Measurements from ENCODE around the gene CAPN11. TPM values are rescaled to one million over a fixed set of nuclear protein-coding genes. Genes with fewer than 3 reads are reported as not detected.
A peak's percentile ranks its signal among the peaks of the same experiment; 100 is the strongest.

Gene CAPN11
- total and polyA plus RNA-seq, 9 of the 15 experiments (the other 6 are each of a cell fraction or from before 2014, with no cell fraction given): 0.03 to 0.61 (median 0.17) TPM; not detected in 1

- no peak for TF ChIP-seq ZBTB2 (IDR thresholded peaks at IDR 0.05)
- TF ChIP-seq RAD51 (IDR thresholded peaks at IDR 0.05; ENCODE audit: borderline replicate concordance, low read depth): no peak
- no peak for TF ChIP-seq TSHZ1 (CRISPR knock-in tag; IDR thresholded peaks at IDR 0.05)
- TF ChIP-seq ETS1 (conservative IDR thresholded peaks at IDR 0.05; ENCODE audit: control insufficient read depth, low read depth, low read length): no peak
- no peak for TF ChIP-seq GATA2 (CRISPR knock-in tag; IDR thresholded peaks at IDR 0.05)
- no peak for TF ChIP-seq ZNF224 (CRISPR knock-in tag; IDR thresholded peaks at IDR 0.05)
- no peak for TF ChIP-seq SUPT5H (IDR thresholded peaks at IDR 0.05)
- TF ChIP-seq IRF2 (CRISPR knock-in tag; IDR thresholded peaks at IDR 0.05): no peak
- peak; percentile 35 for TF ChIP-seq TAF9B (IDR thresholded peaks at IDR 0.05; ENCODE audit: partially characterized antibody)
- TF ChIP-seq ZNF639 (CRISPR knock-in tag; conservative IDR thresholded peaks at IDR 0.05 in 1 of 2, IDR thresholded peaks at IDR 0.05 in 1 of 2): peak in 1 of 2 experiments; percentile 82; a peak in 2 of 4 replicates
- peak; percentile 93 for TF ChIP-seq NFE2 (IDR thresholded peaks at IDR 0.05; ENCODE audit: low read depth)
- TF ChIP-seq HMBOX1 (IDR thresholded peaks at IDR 0.05): no peak
- TF ChIP-seq KDM1A (IDR thresholded peaks at IDR 0.05): no peak
- TF ChIP-seq MXD1 (CRISPR knock-in tag; IDR thresholded peaks at IDR 0.05; ENCODE audit: borderline replicate concordance, poor library complexity, severe bottlenecking): no peak
- TF ChIP-seq ZNF12 (CRISPR knock-in tag; IDR thresholded peaks at IDR 0.05): no peak
- TF ChIP-seq ZNF121 (CRISPR knock-in tag; conservative IDR thresholded peaks at IDR 0.05): no peak
- no peak for TF ChIP-seq CEBPB (tag; IDR thresholded peaks at IDR 0.05)
- TF ChIP-seq RBFOX2 (IDR thresholded peaks at IDR 0.05; ENCODE audit: low read depth, low read length): peak; percentile 53
- no peak for TF ChIP-seq RFX5 (IDR thresholded peaks at IDR 0.05; ENCODE audit: low read depth, low read length)
Observed at GRCh38 chr6:44201638-44202303, 43.2 kb downstream of the CAPN11 start (continued).

Measured in K562 (cell line).